Putamen (tissue), 1 donor: ENCODE results near the gene CLDN22.

Experiments used
- DNase-seq: peaks from one replicate; pipeline ENCODE4 v3.0.0-alpha.2; 2016; ENCODE audit warnings: low spot score

CLDN22 gene

DNA sequence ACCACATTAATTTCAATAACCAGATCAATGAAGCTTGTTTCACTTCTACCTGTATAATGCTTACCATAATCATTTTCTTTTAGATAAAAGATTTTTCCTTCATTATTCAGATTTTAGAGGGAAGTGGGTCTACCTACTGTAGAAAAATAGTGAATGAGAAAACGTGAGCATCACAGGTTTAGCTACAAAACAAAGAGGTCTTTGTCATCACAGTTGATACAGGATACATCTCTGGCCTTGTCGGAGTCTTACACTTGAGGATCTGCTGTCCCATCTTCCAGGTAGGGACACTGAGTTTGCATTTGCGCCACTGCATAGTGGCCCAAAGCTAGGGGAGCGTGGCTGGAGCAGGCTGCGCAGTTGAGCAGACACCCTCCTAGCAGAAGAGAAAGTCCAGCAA lies 1.4 kb upstream of the CLDN22 start:
- no peak for DNase-seq

DNA sequence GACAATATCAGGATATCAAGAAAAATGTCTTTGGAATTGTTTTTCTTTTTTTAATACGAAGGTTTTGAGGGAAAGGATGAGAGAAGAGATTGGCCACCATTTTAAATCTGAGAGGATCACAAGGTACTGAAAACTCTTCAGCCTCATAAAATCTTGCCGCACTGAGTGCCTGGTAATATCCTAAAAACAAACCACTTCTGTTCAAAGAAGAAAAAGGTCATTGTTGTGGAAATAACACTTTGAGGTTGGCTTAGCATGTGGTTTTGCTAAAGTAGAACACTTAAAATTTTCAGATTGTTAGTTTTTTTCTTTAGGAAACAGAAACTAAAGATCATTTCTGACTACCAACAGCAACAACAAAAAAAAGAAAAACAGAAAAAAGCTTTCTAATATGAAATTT lies 1.0 kb upstream of the CLDN22 start:
- no peak for DNase-seq

- no peak for DNase-seq
Measured at GRCh38 chr4:183318656-183319055, 1.4 kb downstream of the CLDN22 start.

DNA sequence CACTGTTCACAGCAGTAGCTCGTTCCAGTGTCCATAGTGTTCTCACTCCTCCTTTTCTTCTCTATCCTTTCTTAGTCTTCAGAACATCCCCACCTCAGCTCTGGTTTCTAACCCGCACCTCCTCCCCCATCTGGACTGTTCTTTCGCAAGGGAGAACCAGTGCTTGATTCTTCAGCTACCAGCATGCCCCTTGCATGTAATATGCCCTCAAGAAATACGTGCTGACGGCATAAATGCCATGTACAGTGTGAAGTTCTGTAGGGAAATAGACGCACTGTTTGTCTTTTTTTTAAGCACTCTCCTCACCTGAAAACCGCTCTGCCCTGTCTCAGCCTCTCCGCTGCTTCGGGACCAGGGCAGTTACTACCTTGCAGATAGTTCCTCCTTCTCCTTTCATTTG lies 5.3 kb downstream of the CLDN22 start:
- no peak for DNase-seq

DNA sequence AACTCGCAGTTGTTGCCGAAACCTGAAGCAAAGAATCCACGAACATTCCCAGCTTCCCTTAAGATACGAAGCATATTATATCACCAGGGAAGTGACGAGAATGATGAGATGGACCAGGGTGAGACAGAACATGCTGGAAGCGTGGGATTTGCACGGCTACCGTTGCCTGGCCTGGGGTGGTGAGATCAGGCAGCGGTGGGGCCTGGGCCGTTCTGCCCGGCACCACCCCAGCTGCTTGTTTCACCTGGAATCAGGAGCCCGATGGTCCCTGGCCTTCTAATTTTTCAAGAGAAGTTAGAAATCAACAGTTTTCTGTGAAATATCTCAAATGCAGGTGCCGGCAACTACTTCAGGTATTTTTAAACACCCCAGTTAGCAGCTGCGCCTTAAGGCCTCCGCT lies 5.7 kb downstream of the CLDN22 start:
- DNase-seq = no peak

- DNase-seq = no peak
Measured at GRCh38 chr4:183312841-183313240, 7.2 kb downstream of the CLDN22 start.

- DNase-seq = no peak
Measured at GRCh38 chr4:183306811-183307210, 13.3 kb downstream of the CLDN22 start.

- DNase-seq = no peak
Measured at GRCh38 chr4:183304538-183304937, 15.5 kb downstream of the CLDN22 start.

DNA sequence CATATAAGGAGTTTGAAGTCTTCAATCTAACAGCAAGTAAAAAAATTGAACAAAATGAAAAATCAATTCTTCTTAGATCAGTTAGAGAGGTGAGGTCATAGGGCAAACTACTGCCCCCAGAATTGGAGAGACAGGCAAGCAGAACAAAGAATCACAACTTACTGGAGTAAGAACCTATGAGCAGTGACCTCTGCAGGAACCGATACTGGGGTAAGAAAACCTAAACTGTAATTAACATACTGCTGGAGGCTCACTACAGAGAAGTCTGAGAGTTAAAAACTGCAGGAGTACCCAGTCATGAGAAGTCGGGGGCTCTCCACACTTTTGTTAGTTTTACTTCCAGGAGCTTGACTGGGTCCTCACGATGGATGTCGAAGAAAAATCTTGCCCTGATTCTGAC lies 16.0 kb downstream of the CLDN22 start:
- DNase-seq = no peak

DNA sequence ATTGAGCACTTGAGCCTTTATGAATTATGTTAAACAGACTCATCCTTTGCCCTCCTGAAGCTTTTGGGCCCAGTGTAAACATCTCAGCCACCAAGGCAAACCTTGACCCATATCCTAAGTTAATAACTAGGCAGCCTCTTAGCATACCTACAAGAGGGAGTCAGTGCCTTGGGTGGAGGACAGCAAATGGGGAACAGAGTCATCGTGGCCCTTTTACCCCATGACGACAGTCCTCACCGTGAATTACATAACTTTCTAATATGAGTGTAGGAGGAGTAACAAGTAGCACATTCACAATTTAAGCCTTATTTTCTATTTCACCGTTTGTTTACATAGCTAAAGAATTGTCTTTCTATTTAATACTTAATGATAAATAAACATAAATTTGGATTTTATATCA lies 16.8 kb downstream of the CLDN22 start:
- no peak for DNase-seq

DNA sequence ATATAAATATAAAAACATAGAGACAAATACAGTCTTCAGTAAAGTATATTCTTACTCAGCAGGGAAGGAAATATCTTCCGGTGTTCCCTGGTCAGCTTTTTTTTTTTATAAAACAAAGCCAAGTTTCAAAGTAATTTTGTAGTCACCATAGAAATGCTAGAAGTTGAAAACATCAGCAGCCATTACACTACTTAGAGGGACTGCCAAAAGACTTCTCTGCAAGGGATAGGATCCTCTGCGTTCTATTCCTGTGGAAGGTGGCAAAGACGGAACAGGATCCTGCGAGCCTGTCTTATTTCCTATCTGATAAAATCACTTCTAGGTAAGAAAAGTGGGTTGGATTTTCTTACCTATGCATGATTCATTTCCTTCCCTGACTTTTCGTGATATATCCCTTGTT lies 19.4 kb downstream of the CLDN22 start:
- DNase-seq = no peak

- DNase-seq = no peak
Measured at GRCh38 chr4:183300070-183300469, 20.0 kb downstream of the CLDN22 start.

GRCh38 chr4:183299464-183299863 lies 20.6 kb downstream of the CLDN22 start:
- no peak for DNase-seq

GRCh38 chr4:183297675-183298074 lies 22.4 kb downstream of the CLDN22 start:
- no peak for DNase-seq

DNA sequence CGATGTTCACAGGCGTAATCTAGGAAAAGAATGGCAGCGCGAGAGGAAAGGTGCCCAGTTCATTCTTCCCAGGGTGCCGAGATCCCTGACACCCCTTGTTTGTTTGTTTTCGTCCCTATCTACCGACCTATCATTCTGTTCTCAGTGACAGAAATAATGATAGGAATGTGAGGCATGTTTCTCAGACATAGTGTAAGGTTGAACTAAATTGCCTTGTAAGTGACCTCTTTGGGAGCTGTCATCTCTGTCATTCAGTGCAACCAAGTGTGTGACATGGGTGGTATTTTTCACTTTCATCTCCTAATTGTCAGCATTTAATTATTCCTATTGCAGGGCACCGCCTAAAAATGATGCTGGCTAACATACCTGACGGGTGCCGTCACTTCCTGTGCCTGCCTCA lies 24.4 kb downstream of the CLDN22 start:
- no peak for DNase-seq

DNA sequence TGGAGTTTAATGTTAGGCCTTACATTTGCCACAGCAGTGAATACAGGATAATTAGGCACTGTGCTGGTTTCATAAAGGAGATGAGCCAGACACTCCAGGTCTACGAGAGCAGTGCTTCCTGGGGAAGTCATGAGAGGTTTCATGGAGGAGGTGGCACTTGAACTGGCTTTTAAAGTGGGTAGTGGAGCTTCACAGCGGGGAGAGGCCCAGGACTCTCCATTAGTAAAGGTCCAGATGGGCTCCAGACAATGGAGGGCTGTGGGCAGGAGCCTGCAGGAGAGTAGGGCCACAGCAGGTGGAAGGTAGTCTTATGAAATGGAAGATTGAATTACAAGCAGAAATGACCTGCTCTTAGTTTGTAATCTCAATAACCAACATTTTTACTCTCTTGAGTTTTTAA lies 29.0 kb downstream of the CLDN22 start:
- DNase-seq = no peak

GRCh38 chr4:183289688-183290087 lies 30.4 kb downstream of the CLDN22 start:
- no peak for DNase-seq

DNA sequence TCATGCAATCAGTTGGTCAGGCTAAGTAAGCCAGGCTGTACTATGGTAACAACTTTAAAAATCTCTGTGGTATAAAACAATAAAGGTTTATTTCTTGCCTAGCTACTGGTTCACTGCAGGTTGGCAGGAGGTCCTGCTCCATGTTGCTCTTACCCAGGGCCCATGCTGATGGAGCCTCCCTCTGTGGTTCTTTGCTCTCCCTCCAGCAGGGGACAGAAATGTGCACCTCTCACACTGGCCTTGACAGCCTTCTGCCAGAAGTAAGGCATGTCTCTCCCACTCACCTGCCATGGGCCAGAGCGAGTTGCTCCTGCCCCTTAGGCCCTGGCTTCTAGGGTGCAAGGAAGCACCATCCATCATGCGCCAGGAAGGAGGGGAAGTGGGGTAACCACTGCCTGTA lies 31.1 kb downstream of the CLDN22 start:
- DNase-seq = no peak

- no peak for DNase-seq
Measured at GRCh38 chr4:183287677-183288076, 32.4 kb downstream of the CLDN22 start.

- DNase-seq = no peak
Measured at GRCh38 chr4:183287309-183287659, 32.8 kb downstream of the CLDN22 start.

DNA sequence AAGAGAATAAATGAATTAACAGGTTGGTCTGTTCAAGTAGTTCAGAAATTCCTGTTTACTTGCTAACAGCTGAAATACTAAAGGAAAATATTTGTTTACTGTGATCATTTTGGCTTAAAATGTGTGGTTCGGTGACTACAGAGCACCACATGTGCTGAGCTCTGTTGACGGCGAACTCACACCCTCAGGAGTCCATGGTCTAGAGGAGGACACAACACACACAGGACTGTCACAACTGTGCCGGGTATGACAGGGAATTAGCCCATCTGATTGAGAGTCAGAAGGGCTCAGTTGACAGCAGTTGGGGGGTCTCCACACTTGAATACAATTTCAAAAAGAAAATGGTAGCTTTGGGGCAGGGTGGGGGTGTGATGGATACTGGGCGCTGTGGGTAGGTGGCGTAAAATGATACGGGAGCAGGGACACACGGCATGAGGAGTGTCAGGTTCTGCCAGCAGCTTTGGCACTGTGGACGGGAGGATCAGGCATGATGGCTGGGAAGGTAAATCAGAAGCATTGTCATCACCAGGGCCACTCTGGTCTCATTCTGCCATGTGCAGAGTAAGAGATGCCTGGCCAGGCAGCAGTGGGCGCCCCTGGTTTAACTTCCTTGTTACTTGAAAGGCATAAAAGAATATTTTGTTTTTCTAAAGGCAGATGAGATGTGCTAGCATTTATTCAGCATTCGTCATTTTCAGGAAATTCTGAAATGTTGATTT lies 33.3 kb downstream of the CLDN22 start:
- DNase-seq = no peak

GRCh38 chr4:183285886-183286285 lies 34.2 kb downstream of the CLDN22 start:
- DNase-seq = no peak

DNA sequence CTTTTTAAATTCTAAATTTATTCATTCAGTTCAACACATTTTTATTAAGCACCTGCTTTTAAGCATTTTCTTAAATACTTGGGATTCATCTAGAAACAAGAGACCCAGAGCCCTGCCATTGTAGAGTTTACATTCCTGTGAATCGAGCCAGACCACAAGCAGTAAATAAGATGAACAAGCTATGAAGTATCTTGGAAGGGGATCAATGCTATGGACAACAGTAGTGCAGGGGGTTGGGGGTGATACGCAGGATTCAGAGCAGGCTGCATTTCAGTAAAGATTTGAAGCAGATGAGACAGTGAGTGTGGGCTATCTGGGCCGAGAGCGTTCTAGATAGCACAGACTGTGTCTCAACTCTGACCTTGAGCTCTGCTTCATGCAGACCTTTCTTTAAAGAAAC lies 35.1 kb downstream of the CLDN22 start:
- DNase-seq = no peak

DNA sequence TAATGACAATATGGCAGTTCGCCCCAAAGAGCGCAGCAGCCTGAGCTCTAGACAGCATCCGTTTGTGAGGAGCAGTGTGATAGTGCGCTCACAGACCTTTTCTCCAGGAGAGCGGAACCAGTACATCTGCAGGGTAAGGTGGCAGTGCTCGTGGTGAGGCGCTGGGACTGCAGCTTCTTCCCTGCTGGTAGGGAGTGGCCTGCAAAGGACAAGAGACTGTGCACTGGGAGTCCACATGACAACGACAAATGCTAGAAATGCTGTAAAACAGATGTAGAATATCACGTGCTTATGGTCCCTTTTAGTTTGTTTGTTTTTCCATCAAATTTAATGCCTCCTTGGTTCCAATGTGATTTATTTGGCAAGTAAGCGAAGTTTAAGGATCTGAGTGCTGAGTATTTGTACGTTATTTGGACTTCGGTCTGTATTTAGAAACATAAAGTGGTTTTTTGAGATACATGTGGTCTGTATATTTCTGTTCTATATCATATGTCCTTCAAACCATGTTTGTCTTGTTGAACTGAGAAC lies 35.8 kb downstream of the CLDN22 start:
- DNase-seq = no peak
